GM19328 (cell line): Measurements from ENCODE around the gene RAB4B.
"Not testable (repeated sequence)": the region's sequence is repeated elsewhere in the genome, so short reads cannot be mapped to it uniquely, and the experiment has no call there.

Source experiments
- ATAC-seq: cut with Tn5 transposase; IDR thresholded peaks from one replicate; pipeline ENCODE4 v1.9.1; 2021; ENCODE audit warnings: mild to moderate bottlenecking, moderate library complexity; ENCODE audit not compliant: unreplicated experiment

RAB4B gene

DNA sequence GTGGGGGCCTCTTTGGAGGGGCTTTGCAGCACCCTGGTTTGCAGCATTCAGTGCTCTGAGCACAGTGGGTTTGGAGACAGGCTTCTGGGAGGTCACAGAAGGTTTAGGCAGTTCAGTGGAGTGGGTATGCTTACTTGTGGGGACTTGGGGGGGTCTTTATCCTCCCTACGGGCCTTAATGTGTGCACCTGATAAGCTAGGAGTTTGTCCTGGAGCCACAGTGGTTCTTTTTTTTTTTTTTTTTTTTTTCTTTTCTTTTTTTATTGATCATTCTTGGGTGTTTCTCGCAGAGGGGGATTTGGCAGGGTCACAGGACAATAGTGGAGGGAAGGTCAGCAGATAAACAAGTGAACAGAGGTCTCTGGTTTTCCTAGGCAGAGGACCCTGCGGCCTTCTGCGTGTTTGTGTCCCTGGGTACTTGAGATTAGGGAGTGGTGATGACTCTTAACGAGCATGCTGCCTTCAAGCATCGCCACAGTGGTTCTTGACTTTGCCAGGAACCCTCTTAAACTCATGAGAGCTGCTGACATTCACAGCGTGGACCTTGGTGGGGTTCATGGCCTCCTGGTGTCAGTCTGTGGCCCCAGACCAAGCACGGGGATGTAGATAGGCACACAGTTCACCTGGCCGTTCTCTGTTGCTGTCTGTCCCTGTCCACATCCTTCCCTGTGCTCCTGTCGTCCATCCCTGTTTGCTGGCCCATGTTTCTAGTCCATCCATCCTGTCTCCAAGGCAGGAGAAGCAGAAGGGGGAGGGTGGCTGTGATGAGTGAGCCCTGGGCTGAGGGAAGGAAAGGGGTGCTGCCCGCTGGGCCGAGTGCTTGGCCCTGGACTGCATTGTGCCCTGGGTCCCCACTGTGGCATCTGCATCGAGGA lies 23.6 kb downstream of the RAB4B start:
- ATAC-seq: no peak

DNA sequence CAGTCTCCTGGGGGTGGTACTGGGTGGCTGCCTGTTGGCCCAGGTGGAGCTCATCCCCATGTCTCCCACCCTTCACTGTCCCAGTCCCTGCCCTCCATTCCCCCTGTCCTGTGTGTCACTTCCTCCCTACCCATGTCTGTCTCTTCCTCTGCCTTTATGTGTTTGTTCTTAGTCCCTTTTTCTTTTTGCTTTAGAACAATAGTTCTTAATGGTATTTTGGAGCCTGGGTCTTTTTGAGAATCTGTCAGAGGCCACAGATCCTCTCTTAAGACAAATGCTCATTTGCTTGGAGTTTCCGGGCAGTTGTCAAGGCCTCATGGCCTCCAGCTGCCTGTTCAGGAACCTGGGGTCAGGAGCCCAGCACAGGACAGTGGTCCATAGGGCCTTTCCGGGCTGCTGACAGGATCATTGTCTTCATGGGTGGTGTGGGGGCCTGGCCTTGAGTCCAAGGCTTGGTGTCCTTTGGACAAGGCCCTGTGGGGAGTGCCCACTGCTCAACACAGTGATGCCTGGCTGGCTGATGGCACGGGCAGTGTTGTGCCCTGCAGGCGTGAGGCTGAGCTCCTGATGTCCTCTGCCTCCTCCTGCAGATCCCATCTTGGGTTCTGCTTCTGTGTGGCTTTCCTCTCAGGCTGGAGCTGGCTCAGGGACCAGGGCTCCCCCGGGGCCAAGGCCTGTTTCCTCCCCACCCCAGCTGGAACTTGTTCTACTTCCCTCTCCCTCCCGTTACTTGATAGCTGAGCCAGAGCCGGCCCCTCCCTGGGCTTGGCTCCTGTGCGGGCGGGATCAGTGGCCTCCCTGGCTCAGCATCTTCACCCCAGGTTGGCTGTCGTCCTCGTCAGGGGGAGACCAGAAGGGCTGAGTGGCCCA lies 24.5 kb downstream of the RAB4B start:
- no peak for ATAC-seq

DNA sequence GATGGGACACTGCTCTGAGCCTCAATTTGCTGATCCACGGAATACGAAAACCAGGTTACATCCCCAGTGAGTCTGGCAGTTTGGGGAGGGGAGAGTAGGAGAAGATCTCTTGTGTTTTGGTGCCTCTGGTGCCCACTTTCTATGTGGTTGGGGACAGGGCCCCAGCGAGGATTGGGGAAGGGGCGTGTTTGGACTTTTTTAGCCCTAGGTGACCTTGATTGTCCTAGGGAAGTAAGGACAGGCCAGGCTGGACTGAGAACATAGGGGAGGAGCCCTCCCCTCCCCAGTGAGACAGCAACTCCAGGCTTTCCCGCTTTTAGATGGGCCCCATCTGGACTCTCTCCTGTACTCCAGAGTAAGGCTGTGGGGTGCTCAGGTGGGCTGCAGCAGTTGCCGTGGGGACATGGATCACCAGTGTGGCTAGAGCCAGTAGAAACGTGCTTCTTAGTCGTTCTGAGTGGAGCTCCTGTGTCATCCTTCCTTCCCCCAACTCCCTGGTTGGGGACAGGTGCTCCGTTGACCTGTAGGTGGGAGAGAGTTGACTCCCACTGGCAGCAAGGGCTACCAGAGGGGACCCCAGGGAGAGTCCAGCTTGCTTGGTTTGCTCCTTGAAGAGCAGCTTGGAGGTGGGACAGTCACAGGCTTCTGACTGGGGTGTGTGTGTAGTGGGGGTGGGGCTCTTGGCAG lies 25.3 kb downstream of the RAB4B start:
- ATAC-seq: no peak

DNA sequence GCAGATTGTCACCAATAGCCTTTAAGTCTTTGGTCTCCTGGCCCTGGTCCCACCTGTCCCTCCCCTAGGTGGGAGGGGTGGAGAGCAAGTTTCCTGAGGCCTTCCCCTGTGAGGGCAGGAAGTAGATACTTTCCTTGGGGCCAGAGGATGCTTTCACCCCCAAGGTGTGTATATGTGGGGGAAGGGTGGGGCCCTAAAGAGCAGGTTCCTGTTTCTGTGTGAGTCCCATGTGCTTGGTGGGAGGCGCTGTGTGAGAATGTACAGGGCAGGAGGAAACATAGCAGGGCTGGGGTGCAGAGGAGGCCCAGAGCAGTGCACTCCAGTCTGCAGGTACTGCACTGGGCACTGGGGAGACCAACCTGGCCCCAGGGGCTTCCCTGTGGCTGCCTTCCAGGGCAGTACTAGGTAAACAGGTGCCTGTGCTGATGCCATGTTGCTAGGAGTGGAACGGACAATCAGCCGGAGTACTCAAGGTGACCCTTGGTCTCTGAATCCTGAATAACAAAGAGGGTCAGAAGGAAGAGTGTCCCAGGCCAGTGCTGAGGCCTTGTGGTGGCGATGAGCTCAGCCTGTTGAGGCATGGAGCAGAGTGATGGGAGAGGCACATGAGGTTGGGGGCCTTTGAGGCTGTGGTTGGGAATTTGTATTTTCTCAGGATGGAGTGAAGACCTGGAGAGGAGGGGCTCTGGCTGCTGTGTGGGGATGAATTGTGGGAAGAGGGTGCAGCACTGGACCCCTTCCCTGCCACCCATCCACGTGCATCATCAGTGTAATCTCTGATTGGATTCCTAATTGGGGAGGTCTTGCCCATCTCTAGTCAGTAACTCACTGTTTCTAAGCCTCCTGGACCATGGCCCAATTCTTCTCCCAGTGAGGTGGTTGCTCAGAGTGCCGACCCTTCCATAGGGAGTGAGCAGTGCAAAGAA lies 26.1 kb downstream of the RAB4B start:
- ATAC-seq: no peak

DNA sequence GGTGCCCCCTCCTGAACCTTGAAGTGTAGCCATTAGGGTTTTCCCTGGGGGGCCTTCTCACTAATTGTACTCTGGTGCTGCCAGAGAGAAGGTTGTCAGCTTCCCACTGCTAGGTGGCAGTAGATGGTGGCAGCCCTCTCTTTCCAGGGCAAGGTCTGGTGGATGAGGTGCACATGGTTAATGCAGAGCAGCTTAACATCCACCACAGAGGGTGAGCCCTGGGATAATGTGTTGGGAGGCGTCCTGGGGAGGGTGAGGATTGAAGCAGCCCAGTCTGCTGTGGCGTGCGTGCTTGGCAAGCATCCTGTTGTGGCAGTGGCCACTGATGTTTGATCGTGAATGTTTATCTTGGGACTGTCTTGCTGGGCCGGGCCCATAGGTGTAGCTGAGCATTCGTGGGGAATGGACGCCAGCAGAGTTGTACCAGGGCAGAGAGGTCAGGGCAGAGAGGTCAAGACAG lies 26.8 kb downstream of the RAB4B start:
- no peak for ATAC-seq

DNA sequence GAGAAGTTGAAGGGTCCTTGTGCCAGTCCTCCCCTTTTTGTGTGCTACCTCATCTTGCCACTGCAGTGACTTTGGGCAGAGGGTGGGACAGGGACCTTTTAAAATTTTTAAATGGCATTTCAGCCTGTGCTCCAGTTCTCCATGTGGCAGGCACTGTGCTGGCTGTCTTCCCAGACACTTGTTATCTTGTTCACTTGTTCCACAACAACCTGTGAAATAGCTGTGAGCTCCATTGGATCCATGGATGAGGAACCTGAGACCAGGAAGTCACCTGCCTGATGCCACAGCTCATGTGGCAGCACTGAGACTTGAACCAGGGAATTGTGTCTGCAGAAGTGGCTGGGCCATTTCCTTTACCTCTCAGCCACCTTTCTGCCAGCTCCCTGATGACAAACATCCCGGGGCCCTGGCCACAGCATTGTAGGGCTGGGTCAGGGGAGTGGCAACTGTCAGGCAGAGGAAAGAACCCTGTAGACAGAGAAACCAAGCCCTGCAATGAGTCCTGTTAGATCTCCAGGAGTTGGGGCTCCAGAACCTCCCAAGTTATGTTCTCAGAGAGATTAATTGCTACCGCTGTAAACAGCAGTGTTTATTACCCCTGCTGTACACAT lies 27.3 kb downstream of the RAB4B start:
- ATAC-seq: no peak

DNA sequence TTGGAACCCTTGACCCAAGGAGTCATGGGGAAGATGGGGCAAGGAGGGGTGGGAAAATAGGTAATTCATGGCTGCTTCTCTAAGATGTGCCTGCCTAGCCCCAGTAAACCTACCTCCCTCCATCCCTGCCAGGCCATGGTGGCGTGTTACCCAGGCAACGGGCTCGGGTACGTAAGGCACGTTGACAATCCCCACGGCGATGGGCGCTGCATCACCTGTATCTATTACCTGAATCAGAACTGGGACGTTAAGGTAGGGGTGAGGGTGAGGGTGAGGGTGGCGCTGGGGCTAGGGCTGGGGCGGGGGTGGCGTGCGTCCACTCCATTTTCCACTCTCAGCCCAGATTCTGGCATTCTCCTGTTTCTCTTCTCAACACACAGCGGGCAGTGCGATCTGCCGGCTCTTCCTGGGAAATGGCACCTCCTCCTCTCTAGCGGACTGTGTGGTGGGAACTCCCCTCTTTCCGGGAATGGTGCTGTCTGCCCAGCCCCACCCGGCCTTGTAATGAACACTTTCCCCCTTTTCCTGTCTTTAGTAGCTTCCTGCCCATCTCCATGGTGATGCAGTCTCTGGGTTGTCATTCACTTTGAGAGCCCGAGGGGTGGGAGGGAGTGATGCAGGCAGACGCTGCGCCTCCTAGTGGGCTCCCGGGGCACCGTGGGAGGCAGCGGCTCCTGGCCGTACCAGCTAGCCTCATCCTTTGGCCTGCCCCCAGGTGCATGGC lies 28.5 kb downstream of the RAB4B start:
- no peak for ATAC-seq

DNA sequence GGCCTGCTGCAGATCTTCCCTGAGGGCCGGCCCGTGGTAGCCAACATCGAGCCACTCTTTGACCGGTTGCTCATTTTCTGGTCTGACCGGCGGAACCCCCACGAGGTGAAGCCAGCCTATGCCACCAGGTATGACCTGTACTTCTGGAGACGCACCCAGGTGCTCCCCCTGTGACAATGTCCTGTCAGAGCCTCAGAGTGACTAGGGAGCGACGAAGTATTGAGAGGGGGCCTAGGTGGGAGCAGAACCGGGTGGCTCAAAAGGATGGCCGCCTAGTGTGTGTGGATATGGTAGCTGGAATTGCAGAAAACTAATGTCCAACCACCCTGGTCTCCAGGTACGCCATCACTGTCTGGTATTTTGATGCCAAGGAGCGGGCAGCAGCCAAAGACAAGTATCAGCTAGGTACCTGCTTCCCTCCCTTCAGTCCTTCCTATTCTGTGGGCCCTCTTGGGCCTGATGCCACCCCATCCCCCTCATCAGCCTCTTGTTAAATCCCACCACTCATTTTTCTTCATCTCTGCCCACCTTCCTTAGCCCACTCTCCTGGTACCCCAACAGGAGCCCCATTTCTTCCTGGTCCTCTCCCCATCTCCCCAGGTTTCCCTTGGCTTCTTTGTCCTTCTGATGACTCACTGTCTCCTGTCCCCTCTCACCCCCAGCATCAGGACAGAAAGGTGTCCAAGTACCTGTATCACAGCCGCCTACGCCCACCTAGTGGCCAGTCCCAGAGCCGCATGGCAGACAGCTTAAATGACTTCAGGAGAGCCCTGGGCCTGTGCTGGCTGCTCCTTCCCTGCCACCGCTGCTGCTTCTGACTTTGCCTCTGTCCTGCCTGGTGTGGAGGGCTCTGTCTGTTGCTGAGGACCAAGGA lies 29.3 kb downstream of the RAB4B start:
- no peak for ATAC-seq

DNA sequence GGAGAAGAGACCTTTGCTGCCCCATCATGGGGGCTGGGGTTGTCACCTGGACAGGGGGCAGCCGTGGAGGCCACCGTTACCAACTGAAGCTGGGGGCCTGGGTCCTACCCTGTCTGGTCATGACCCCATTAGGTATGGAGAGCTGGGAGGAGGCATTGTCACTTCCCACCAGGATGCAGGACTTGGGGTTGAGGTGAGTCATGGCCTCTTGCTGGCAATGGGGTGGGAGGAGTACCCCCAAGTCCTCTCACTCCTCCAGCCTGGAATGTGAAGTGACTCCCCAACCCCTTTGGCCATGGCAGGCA lies 29.9 kb downstream of the RAB4B start:
- ATAC-seq: no peak

DNA sequence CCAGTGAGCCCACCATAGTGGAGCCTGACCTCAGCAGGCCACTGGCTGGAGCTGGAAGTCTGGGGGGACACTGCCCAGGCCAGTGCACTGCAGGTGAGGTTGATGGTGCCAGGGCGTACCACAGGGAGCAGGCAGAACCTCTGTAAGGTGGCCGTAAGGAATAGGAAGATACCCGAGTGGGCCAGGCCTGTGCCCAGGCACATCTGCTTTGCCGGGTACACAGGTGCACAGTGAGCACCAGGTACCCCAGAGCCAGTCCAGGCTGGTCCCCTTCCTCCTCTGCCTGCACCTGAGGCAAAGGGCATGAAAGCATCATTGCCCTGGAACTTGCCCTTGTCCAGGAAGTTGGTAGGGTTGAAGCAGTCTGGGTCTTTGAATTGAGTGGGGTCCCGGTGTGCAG lies 30.4 kb downstream of the RAB4B start:
- ATAC-seq: no peak

DNA sequence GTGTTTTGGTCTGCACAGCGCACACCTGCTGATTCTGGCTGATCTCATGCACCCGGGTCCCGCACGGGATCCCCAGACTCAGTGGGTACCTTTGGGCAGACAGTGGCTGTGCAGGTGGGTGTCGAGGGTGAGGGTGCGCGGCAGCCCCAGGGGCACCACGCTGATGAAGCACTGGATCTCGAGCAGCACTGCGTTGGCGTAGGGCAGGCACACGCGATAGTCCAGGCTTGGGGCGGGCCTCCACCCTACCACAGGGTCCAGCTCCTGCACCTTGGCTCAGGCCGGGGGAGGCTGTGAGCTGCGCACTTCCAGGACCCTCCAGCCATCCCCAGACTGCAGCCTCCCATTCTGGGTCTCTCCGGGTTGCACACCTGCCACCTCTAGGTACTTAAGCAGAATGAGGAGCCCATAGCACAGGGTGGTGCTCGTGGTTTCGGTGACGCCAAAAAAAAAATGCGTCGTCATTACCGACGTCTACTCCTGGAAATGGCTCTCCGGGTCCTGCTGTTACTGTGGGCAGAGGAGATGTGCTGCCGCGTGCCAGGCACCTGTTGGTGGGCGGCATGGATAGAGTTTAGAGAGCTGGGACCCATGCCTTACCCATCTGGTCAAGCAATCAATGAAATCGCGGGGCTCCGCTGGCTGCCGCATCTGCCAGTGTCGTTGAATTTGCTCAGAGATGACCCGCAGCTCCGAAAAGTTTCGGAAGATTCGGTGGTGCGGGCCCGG lies 31.5 kb downstream of the RAB4B start:
- ATAC-seq: no peak

DNA sequence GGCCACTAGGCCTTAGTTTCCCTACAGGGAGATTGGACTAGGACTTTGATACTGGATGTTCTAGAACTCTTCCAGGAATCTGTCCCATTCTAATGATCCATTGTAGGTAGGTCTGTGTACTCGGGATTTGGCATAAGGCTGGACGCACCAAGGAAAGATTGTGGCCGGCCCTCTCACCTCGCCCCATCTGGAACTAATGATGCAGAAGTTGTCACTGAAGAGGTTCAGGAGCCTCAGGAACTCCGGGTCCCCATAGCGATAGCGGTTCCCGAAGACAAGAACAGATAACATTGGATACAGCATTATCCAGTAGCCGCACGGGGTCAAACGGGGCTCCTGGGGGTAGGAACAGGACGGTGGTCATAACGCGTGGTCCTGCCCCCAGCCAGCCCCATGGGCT lies 32.1 kb downstream of the RAB4B start:
- ATAC-seq: no peak

DNA sequence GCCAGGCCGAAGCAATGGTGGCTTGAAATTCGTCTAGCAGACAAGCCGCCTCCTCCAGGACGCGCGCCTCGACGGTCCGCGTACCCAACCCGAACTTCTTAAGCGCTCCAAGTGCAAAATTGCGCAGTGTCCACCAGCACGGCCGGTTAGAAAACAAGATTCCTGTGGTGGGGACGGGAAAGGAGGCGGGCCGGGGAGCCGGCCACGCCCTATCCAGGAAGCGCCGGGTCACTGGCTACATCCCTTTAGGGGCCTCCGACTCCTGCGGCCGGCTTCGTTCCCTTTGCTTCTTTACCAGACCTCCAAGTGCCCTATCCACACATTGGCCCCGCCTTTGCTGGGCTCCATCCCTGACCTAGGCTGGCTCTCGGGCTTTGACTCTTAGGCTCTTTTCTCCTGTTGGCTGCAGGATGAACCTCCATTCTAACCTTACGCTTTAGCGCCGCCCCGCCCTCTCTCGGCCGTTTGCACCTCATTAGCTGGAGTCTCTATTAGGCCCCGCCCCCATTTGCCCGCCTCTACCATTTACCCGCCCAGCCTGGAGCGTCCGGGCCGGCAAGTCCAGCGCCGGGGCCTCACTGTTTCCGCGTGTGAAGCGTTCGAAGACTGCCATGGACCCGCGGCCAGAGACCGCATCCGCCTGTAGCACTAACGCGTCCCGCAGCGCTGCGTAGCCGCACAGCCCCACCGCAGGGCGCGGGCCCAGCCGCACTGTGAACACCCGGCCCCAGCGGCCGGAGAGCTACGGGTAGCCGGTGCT lies 32.8 kb downstream of the RAB4B start:
- not testable (repeated sequence) for ATAC-seq

DNA sequence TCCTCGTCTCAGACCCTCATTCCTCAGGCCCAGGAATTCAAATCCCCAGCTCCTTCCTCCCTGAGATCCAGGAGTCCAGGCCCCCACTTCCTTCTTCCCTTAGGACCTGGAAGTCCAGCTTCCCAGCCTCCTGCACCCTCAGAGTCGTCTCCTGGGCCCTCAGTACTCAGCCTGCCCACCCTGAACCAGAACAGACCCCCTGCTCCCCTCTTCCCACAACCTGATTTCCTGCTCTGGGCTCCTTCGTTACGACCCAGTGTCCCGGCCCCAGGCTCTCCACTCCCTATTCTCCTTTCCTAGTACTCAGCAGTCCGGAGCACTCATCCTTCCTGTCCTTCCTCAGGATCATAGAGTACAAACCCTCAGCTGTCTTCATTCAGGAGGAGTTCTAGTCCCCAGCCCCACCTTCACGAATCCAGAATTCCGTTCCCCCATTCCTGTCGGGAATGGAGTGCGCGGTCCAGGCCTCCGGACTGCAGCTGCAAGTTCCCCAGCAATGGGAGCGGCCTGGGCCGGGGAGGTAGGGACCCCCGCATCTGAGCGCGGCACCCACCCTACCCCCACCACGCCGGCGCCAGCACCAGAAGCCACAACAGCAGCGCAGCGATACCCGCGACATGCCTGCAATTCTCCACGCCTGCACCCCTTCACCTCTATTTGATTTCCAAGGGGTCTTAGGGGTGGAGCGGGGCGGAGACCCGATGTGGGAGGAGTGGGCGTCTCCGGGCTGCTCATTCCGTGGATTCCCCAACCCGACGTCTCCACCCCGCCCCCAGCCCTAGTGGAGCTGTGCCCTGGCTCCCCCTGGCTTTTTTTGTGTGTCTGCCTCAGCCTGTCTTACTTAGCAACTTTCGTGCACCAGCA lies 33.7 kb downstream of the RAB4B start:
- ATAC-seq: no peak

DNA sequence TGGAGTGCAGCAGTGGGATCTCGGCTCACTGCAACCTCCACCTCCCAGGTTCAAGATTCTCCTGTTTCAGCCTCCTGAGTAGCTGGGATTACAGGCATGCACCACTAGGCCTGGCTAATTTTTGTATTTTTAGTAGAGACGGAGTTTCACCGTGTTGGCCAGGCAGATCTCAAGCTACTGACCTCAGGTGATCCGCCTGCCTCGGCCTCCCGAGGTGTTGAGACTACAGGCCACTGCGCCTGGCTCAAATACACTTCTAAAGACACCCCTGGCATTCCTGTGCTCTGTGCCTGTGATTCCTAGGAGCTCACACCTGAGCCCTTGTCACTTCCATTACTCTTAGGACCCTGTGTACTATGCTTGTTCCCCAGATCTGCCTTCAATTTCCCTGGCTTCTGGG lies 34.5 kb downstream of the RAB4B start:
- ATAC-seq: not testable (repeated sequence)

DNA sequence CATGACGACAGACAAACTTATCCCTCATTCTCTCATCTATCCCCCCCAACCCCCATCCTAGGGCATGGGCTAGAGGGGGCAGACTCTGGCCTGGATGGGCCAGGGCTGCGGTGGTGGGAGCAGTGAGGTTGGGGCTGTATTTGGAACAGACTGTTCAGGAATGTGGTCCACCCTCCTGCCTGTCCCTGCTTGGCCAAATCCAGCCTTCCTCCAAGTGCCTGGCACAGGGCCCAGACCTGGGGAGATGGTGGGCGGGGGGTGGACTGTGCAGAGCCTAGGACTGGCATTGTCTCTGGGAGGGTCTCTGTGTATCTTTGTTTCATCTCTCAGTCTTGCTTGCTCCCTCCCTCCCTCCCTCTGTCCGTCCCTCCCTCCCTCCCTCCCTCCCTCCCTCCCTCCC lies 35.1 kb downstream of the RAB4B start:
- ATAC-seq: no peak
